GM23338 (cell line): ENCODE results near the gene PDE7B. TPM values are rescaled to one million over a fixed set of nuclear protein-coding genes. Genes with fewer than 3 reads are reported as not detected.

Source experiments
- ATAC-seq: fragments of 200-7000 bp; cut with Tn5 transposase; 3 replicates; pipeline ENCODE4 v1.9.1; 2020
- DNase-seq: peaks from one replicate; pipeline ENCODE4 v3.0.0-alpha.2; 2015; ENCODE audit warnings: low spot score
- H2AFZ ChIP-seq: fragments of 200-600 bp; sonication (generic); 2 replicates; pipeline ENCODE4 v1.8.0; 2016; ENCODE audit warnings: antibody characterized with exemption, mild to moderate bottlenecking, moderate library complexity
- H3F3A ChIP-seq: fragments of 200-600 bp; sonication (generic); replicated peaks from 2 replicates; pipeline ENCODE4 v1.8.0; 2017; ENCODE audit warnings: antibody characterized with exemption, mixed run types, low read depth
- H3K27ac ChIP-seq: fragments of 200-600 bp; sonication (generic); 2 replicates; pipeline ENCODE4 v1.6.1; 2016; ENCODE audit warnings: low read depth
- H3K27me3 ChIP-seq: fragments of 200-600 bp; sonication (generic); 2 replicates; pipeline ENCODE4 v1.8.0; 2016; ENCODE audit warnings: mild to moderate bottlenecking, mixed run types, moderate library complexity; ENCODE audit not compliant: insufficient read depth
- H3K36me3 ChIP-seq: fragments of 200-600 bp; sonication (generic); 2 replicates; pipeline ENCODE4 v1.8.0; 2016; ENCODE audit warnings: mild to moderate bottlenecking; ENCODE audit not compliant: insufficient read depth
- H3K4me1 ChIP-seq: fragments of 200-600 bp; sonication (generic); 2 replicates; pipeline ENCODE4 v1.8.0; 2016; ENCODE audit warnings: mild to moderate bottlenecking, moderate library complexity; ENCODE audit not compliant: insufficient read depth
- H3K4me2 ChIP-seq: fragments of 200-600 bp; sonication (generic); 2 replicates; pipeline ENCODE4 v1.7.1; 2017; ENCODE audit warnings: mixed run types
- H3K4me3 ChIP-seq: fragments of 200-600 bp; sonication (generic); 2 replicates; pipeline ENCODE4 v1.6.1; 2016; ENCODE audit warnings: mixed run types
- H3K79me2 ChIP-seq: fragments of 200-600 bp; sonication (generic); replicated peaks from 2 replicates; pipeline ENCODE4 v1.8.0; 2017; ENCODE audit warnings: mild to moderate bottlenecking; ENCODE audit not compliant: insufficient read depth
- H3K9me2 ChIP-seq: fragments of 200-600 bp; sonication (generic); 2 replicates; pipeline ENCODE4 v1.8.0; 2017; ENCODE audit not compliant: insufficient read depth
- H4K20me1 ChIP-seq: fragments of 200-600 bp; sonication (generic); replicated peaks from 2 replicates; pipeline ENCODE4 v1.8.0; 2017; ENCODE audit warnings: mild to moderate bottlenecking; ENCODE audit not compliant: insufficient read depth
- H3K27ac Mint-ChIP-seq: 2 replicates; pipeline ENCODE4 v1.8.0; 2020; ENCODE audit warnings: inconsistent platforms, mild to moderate bottlenecking, moderate library complexity, mixed read lengths
- H3K27me3 Mint-ChIP-seq: 3 replicates; pipeline ENCODE4 v1.8.0; 2022; ENCODE audit warnings: low read depth, mild to moderate bottlenecking, moderate library complexity, mixed read lengths, inconsistent platforms; ENCODE audit not compliant: insufficient read depth, poor library complexity
- H3K36me3 Mint-ChIP-seq: 3 replicates; pipeline ENCODE4 v1.8.0; 2021; ENCODE audit warnings: low read depth, mild to moderate bottlenecking, inconsistent platforms, moderate library complexity, mixed read lengths
- H3K4me1 Mint-ChIP-seq: 3 replicates; pipeline ENCODE4 v1.8.0; 2020; ENCODE audit warnings: mild to moderate bottlenecking, inconsistent platforms, mixed read lengths
- H3K4me3 Mint-ChIP-seq: 3 replicates; pipeline ENCODE4 v1.8.0; 2021; ENCODE audit warnings: moderate library complexity, mild to moderate bottlenecking, inconsistent platforms, mixed read lengths
- H3K9me3 Mint-ChIP-seq: 3 replicates; pipeline ENCODE4 v1.8.0; 2020; ENCODE audit warnings: moderate library complexity, mild to moderate bottlenecking, inconsistent platforms, mixed read lengths
- ETS1 ChIP-seq: IDR thresholded peaks from 2 replicates; pipeline ENCODE4 v1.6.1; 2016; ENCODE audit warnings: antibody characterized with exemption
- EZH2 ChIP-seq: fragments of 200-600 bp; sonication (generic); IDR thresholded peaks from one replicate; pipeline ENCODE4 v1.8.0; 2017; ENCODE audit warnings: antibody characterized with exemption, mild to moderate bottlenecking, low read depth; ENCODE audit not compliant: unreplicated experiment
- EZH2phosphoT487 ChIP-seq: fragments of 200-600 bp; sonication (generic); IDR thresholded peaks from one replicate; pipeline ENCODE4 v1.8.1; 2018; ENCODE audit warnings: antibody characterized with exemption; ENCODE audit not compliant: unreplicated experiment
- JUNB ChIP-seq: IDR thresholded peaks from one replicate; pipeline ENCODE4 v1.6.1; 2016; ENCODE audit warnings: antibody characterized with exemption; ENCODE audit not compliant: unreplicated experiment
- REST ChIP-seq: IDR thresholded peaks from one replicate; pipeline ENCODE4 v1.6.1; 2018; ENCODE audit warnings: antibody characterized with exemption; ENCODE audit not compliant: unreplicated experiment
- ZNF331 ChIP-seq: fragments of 250-450 bp; sonication (Bioruptor Pico); IDR thresholded peaks from 2 replicates; pipeline ENCODE4 v1.5.0; 2020; ENCODE audit warnings: low read depth, mild to moderate bottlenecking, moderate library complexity
- ZNF462 ChIP-seq: fragments of 250-450 bp; sonication (Bioruptor Pico); IDR thresholded peaks from 2 replicates; pipeline ENCODE4 v1.5.0; 2020; ENCODE audit warnings: mild to moderate bottlenecking, moderate library complexity
- polyA plus RNA-seq: library from polyadenylated mRNA; unstranded; fragments of >200 nt; fragmentation: Nextera tagmentation; extraction: Ambion mirVana; gene quantifications from 2 replicates; pipeline ENCODE4 v1.2.1, GENCODE V29; 2016
- total RNA-seq: library from RNA; depleted of rRNA; stranded (reverse); fragments of >200 nt; shearing (Covaris generic); gene quantifications from 2 replicates; pipeline ENCODE4 v1.2.3, GENCODE V29; 2014

PDE7B gene
- total and polyA plus RNA-seq, 2 experiments from 2014 or later, result 0.07 TPM; not detected in 1

- TF ChIP-seq ZNF462, result no peak
- TF ChIP-seq JUNB, result no peak
- TF ChIP-seq EZH2phosphoT487, result no peak
- no peak for TF ChIP-seq ZNF331
- TF ChIP-seq EZH2, result no peak
Observed at GRCh38 chr6:136191606-136192312, 340.3 kb downstream of the PDE7B start (continued).

GRCh38 chr6:136192902-136193301 is 341.4 kb downstream of the PDE7B start:
- no peaks in the 10 kb centered on the region for H3K4me1 Mint-ChIP-seq
- Histone ChIP-seq H3K36me3 (no peaks in the 10 kb centered on the region), H3K79me2 (no peaks in the 10 kb centered on the region), H3K4me1 (no peaks in the 10 kb centered on the region), H3K4me3 (no peak overlapping the region), H3K4me2 (no peak overlapping the region), H2AFZ (no peak overlapping the region), H3K9me2 (no peaks in the 10 kb centered on the region), H3K27me3 (no peaks in the 10 kb centered on the region), H4K20me1 (no peaks in the 10 kb centered on the region), H3K27ac (no peak overlapping the region), H3F3A (no peaks in the 10 kb centered on the region)
- no peak for DNase-seq
- H3K27ac Mint-ChIP-seq, result no peak overlapping the region
- no peak for ATAC-seq
- no peaks in the 10 kb centered on the region for H3K36me3 Mint-ChIP-seq
- H3K4me3 Mint-ChIP-seq, result no peak overlapping the region
- no peaks in the 10 kb centered on the region for H3K27me3 Mint-ChIP-seq
- H3K9me3 Mint-ChIP-seq, result no peaks in the 10 kb centered on the region
- no peak for TF ChIP-seq REST
- no peak for TF ChIP-seq ETS1
